GM12878 (cell line): ENCODE data around the gene LMF2. TPM values are rescaled to one million over a fixed set of nuclear protein-coding genes. Genes with fewer than 3 reads are reported as not detected.

ENCODE experiments used
- ATF7 ChIP-seq: fragments of 450-650 bp; IDR thresholded peaks from 2 replicates; pipeline ENCODE4 v1.6.1; 2016; ENCODE audit warnings: low read depth, mild to moderate bottlenecking
- BMI1 ChIP-seq: fragments of 450-650 bp; IDR thresholded peaks from 2 replicates; pipeline ENCODE4 v1.6.1; 2016; ENCODE audit warnings: mild to moderate bottlenecking, moderate library complexity, borderline replicate concordance
- CEBPB ChIP-seq, 2 experiments: fragments of 150-350 bp in 1 of 2; IDR thresholded peaks; 2 replicates each; pipeline ENCODE4 v1.6.1; 2012 to 2014; ENCODE audit warnings: low read depth in 2 of 2, low read length in 2 of 2, borderline replicate concordance in 1 of 2, inconsistent platforms in 1 of 2
- EZH2 ChIP-seq: IDR thresholded peaks from 2 replicates; pipeline ENCODE4 v1.6.1; 2012; ENCODE audit warnings: low read depth, mild to moderate bottlenecking, control low read depth, inconsistent platforms, low read length, borderline replicate concordance; ENCODE audit not compliant: control insufficient read depth
- HDAC6 ChIP-seq: fragments of 200-600 bp; sonication (generic); IDR thresholded peaks from one replicate; pipeline ENCODE4 v1.8.0; 2017; ENCODE audit warnings: antibody characterized with exemption; ENCODE audit not compliant: unreplicated experiment
- HDGF ChIP-seq: fragments of 450-650 bp; IDR thresholded peaks from 2 replicates; pipeline ENCODE4 v1.6.1; 2016; ENCODE audit warnings: antibody characterized with exemption
- KAT2A ChIP-seq: conservative IDR thresholded peaks from 2 replicates; pipeline ENCODE4 v1.6.1; 2011; ENCODE audit warnings: low read depth, low read length; ENCODE audit not compliant: control insufficient read depth
- NFIC ChIP-seq: IDR thresholded peaks from 2 replicates; pipeline ENCODE4 v1.6.1; 2012; ENCODE audit warnings: low read depth, mild to moderate bottlenecking, inconsistent platforms, low read length, moderate library complexity
- NFYA ChIP-seq: IDR thresholded peaks from 2 replicates; pipeline ENCODE4 v1.6.1; 2011; ENCODE audit warnings: low read depth, mild to moderate bottlenecking, low read length, improper control_type of control experiment, borderline replicate concordance
- NR2C2 ChIP-seq: IDR thresholded peaks from 2 replicates; pipeline ENCODE4 v1.6.1; 2011; ENCODE audit warnings: borderline replicate concordance, low read depth; ENCODE audit not compliant: control insufficient read depth, insufficient read length
- RFX5 ChIP-seq: IDR thresholded peaks from 2 replicates; pipeline ENCODE4 v1.6.1; 2011; ENCODE audit warnings: low read depth, low read length, improper control_type of control experiment
- SREBF1 ChIP-seq: IDR thresholded peaks from 2 replicates; pipeline ENCODE4 v1.6.1; 2012; ENCODE audit warnings: mild to moderate bottlenecking, low read length
- SRF ChIP-seq, 2 experiments: IDR thresholded peaks; 2 replicates each; pipeline ENCODE4 v1.6.1; 2011; ENCODE audit warnings: low read depth in 2 of 2, low read length in 2 of 2, mild to moderate bottlenecking in 1 of 2, moderate library complexity in 1 of 2
- TAF1 ChIP-seq: IDR thresholded peaks from 2 replicates; pipeline ENCODE4 v1.6.1; 2011; ENCODE audit warnings: mild to moderate bottlenecking, low read depth, low read length, borderline replicate concordance
- TCF3 ChIP-seq: IDR thresholded peaks from 2 replicates; pipeline ENCODE4 v1.6.1; 2012; ENCODE audit warnings: low read depth, mild to moderate bottlenecking, low read length, borderline replicate concordance; ENCODE audit not compliant: insufficient read depth
- TCF7 ChIP-seq: IDR thresholded peaks from 2 replicates; pipeline ENCODE4 v1.6.1; 2014; ENCODE audit warnings: antibody characterized with exemption, borderline replicate concordance
- ZNF622 ChIP-seq: fragments of 450-650 bp; IDR thresholded peaks from 2 replicates; pipeline ENCODE4 v1.6.1; 2017; ENCODE audit warnings: mild to moderate bottlenecking, inconsistent platforms
- polyA plus RNA-seq, 11 experiments: library from polyadenylated mRNA; depleted of rRNA in 4 of 11; unstranded in 6 of 11; stranded (reverse) in 5 of 11; fragments of >200 nt; fragmentation: Nextera tagmentation in 4 of 11; fragmentation: Illumina TruSeq in 1 of 11; extraction: Ambion mirVana in 4 of 11; extraction: Trizol in 1 of 11; gene quantifications; 1 replicate in 1 of 11; 2 replicates in 10 of 11; pipeline versions ENCODE4 v1.2.1 to v1.2.3, GENCODE V29; 2011 to 2016; ENCODE audit warnings: inconsistent platforms in 2 of 11, missing spikeins in 2 of 11, low read depth in 1 of 11
- total RNA-seq, 4 experiments: library from RNA; depleted of rRNA in 3 of 4; stranded (reverse); fragments of >200 nt in 3 of 4; fragmentation: Illumina TruSeq in 1 of 4; extraction: Trizol in 1 of 4; gene quantifications; 2 replicates each; pipeline versions ENCODE4 v1.2.1 to v1.2.3, GENCODE V29; 2013 to 2021
- TF ChIP-seq, protein P1 (sequence below): fragments of 450-650 bp; IDR thresholded peaks from 2 replicates; pipeline ENCODE4 v1.6.1; 2016; ENCODE audit warnings: mild to moderate bottlenecking
- TF ChIP-seq, protein P2 (sequence below): fragments of 450-650 bp; formaldehyde crosslinking; IDR thresholded peaks from 2 replicates; pipeline ENCODE4 v1.4.0; 2020; ENCODE audit warnings: mild to moderate bottlenecking, moderate library complexity
- TF ChIP-seq, protein P3 (sequence below): fragments of 450-650 bp; IDR thresholded peaks from 2 replicates; pipeline ENCODE4 v1.6.1; 2017; ENCODE audit warnings: mild to moderate bottlenecking, low read depth, inconsistent platforms; ENCODE audit not compliant: poor library complexity, severe bottlenecking

LMF2 gene
- total and polyA plus RNA-seq, 10 of the 15 experiments (the other 5 are each of a cell fraction or from before 2014, with no cell fraction given): 0.08 to 57.5 (median 21.2) TPM

DNA sequence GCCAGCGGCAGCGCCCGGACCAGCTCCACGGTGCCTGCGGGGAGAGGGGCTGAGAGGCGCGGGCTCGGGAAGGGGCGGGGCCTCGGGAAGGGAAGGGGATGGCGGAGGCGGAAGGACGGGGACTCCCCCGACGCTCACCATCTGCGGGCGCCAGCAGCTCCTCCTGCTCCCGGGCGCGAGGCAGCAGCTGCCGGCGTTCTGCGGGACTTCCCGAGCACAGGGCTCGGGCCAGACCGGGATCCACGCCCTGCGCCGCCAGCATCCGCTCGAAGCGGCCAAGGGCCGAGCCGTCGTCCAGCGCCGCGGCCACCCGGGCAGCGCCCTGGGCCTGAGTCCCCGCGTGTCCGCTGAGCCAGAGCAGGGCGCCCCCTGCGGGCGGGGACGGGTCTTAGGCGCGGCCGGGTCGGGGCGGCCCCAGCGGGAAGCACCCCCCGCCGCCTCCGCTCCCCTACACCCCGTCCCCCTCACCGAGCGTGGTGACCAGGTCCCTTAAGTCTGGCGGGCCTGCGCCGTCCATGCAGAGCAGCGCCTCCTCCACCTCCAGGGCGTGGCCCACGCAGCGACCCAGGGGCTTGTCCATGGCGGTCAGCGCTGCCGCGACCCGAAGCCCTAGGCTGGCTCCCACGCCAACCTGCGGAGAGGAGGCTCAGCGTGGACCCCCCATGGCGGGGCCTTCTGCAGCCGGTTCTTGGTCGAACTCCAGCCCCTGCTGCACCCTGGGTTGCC, 18.8 kb upstream of the LMF2 start (continued):
- TF ChIP-seq NFYA: no peak
- TF ChIP-seq TAF1: no peak
- no peak for TF ChIP-seq NFIC
- TF ChIP-seq SREBF1: no peak
- TF ChIP-seq TCF7: no peak
- TF ChIP-seq BMI1: no peak
- TF ChIP-seq CEBPB (IDR thresholded peaks at IDR 0.05; ENCODE audit: borderline replicate concordance in 1 of 2, low read depth in 2 of 2, low read length in 2 of 2): no peak
- TF ChIP-seq SRF (IDR thresholded peaks at IDR 0.05; ENCODE audit: low read depth in 2 of 2, low read length in 2 of 2): no peak
- no peak for TF ChIP-seq EZH2
- no peak for TF ChIP-seq ZNF622
- TF ChIP-seq NR2C2: no peak
- TF ChIP-seq TCF3: no peak
- TF ChIP-seq ATF7: no peak
- TF ChIP-seq, protein P1, sequence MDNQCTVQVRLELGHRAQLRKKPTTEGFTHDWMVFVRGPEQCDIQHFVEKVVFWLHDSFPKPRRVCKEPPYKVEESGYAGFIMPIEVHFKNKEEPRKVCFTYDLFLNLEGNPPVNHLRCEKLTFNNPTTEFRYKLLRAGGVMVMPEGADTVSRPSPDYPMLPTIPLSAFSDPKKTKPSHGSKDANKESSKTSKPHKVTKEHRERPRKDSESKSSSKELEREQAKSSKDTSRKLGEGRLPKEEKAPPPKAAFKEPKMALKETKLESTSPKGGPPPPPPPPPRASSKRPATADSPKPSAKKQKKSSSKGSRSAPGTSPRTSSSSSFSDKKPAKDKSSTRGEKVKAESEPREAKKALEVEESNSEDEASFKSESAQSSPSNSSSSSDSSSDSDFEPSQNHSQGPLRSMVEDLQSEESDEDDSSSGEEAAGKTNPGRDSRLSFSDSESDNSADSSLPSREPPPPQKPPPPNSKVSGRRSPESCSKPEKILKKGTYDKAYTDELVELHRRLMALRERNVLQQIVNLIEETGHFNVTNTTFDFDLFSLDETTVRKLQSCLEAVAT: no peak; the same call in 1 of the 2 replicates
- TF ChIP-seq HDGF: no peak
- no peak for TF ChIP-seq RFX5
- TF ChIP-seq, protein P2, sequence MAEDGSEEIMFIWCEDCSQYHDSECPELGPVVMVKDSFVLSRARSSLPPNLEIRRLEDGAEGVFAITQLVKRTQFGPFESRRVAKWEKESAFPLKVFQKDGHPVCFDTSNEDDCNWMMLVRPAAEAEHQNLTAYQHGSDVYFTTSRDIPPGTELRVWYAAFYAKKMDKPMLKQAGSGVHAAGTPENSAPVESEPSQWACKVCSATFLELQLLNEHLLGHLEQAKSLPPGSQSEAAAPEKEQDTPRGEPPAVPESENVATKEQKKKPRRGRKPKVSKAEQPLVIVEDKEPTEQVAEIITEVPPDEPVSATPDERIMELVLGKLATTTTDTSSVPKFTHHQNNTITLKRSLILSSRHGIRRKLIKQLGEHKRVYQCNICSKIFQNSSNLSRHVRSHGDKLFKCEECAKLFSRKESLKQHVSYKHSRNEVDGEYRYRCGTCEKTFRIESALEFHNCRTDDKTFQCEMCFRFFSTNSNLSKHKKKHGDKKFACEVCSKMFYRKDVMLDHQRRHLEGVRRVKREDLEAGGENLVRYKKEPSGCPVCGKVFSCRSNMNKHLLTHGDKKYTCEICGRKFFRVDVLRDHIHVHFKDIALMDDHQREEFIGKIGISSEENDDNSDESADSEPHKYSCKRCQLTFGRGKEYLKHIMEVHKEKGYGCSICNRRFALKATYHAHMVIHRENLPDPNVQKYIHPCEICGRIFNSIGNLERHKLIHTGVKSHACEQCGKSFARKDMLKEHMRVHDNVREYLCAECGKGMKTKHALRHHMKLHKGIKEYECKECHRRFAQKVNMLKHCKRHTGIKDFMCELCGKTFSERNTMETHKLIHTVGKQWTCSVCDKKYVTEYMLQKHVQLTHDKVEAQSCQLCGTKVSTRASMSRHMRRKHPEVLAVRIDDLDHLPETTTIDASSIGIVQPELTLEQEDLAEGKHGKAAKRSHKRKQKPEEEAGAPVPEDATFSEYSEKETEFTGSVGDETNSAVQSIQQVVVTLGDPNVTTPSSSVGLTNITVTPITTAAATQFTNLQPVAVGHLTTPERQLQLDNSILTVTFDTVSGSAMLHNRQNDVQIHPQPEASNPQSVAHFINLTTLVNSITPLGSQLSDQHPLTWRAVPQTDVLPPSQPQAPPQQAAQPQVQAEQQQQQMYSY (CRISPR knock-in tag): no peak
- TF ChIP-seq, protein P3, sequence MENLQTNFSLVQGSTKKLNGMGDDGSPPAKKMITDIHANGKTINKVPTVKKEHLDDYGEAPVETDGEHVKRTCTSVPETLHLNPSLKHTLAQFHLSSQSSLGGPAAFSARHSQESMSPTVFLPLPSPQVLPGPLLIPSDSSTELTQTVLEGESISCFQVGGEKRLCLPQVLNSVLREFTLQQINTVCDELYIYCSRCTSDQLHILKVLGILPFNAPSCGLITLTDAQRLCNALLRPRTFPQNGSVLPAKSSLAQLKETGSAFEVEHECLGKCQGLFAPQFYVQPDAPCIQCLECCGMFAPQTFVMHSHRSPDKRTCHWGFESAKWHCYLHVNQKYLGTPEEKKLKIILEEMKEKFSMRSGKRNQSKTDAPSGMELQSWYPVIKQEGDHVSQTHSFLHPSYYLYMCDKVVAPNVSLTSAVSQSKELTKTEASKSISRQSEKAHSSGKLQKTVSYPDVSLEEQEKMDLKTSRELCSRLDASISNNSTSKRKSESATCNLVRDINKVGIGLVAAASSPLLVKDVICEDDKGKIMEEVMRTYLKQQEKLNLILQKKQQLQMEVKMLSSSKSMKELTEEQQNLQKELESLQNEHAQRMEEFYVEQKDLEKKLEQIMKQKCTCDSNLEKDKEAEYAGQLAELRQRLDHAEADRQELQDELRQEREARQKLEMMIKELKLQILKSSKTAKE: no peak
- peak; percentile 40 for TF ChIP-seq HDAC6
- no peak for TF ChIP-seq KAT2A
